Choroid plexus epithelial cell (primary cell): ENCODE measurements around the gene PNMA8C.

Experiments used
- DNase-seq: peaks from one replicate; pipeline ENCODE4 v3.0.0-alpha.2; 2010; ENCODE audit warnings: low read depth
- H3K4me3 ChIP-seq: 2 replicates; pipeline ENCODE4 v1.5.1; 2011; ENCODE audit warnings: low read depth, mild to moderate bottlenecking, control low read depth, low read length, moderate library complexity
- TF ChIP-seq, protein P1 (sequence below): conservative IDR thresholded peaks from 2 replicates; pipeline ENCODE4 v1.5.1; 2011; ENCODE audit warnings: low read depth, mild to moderate bottlenecking, control low read depth, inconsistent platforms, low read length, moderate library complexity

Gene PNMA8C

DNA sequence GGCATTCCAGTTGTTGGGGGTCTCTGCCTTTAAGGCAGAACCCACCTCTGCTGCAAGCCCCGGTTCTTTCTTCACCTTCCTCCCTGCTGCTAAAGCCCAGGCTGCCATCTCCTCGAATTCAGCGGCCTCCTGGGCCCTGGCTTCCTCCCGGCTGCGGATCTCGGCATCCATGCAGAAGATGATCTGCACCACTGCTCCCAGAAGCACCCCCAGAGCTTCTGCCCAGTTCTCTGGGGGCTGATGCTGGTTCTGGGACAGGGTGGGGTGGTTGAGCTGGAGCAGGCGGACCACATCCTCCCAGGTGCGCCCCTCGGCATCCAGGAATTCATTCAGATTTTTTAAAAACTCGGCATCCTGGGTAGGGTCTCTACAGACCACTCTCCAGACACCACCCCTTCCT is 41.6 kb upstream of the PNMA8C start:
- no peak overlapping the region for H3K4me3 ChIP-seq
- no peak for DNase-seq
- TF ChIP-seq, protein P1, sequence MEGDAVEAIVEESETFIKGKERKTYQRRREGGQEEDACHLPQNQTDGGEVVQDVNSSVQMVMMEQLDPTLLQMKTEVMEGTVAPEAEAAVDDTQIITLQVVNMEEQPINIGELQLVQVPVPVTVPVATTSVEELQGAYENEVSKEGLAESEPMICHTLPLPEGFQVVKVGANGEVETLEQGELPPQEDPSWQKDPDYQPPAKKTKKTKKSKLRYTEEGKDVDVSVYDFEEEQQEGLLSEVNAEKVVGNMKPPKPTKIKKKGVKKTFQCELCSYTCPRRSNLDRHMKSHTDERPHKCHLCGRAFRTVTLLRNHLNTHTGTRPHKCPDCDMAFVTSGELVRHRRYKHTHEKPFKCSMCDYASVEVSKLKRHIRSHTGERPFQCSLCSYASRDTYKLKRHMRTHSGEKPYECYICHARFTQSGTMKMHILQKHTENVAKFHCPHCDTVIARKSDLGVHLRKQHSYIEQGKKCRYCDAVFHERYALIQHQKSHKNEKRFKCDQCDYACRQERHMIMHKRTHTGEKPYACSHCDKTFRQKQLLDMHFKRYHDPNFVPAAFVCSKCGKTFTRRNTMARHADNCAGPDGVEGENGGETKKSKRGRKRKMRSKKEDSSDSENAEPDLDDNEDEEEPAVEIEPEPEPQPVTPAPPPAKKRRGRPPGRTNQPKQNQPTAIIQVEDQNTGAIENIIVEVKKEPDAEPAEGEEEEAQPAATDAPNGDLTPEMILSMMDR, result no peak

DNA sequence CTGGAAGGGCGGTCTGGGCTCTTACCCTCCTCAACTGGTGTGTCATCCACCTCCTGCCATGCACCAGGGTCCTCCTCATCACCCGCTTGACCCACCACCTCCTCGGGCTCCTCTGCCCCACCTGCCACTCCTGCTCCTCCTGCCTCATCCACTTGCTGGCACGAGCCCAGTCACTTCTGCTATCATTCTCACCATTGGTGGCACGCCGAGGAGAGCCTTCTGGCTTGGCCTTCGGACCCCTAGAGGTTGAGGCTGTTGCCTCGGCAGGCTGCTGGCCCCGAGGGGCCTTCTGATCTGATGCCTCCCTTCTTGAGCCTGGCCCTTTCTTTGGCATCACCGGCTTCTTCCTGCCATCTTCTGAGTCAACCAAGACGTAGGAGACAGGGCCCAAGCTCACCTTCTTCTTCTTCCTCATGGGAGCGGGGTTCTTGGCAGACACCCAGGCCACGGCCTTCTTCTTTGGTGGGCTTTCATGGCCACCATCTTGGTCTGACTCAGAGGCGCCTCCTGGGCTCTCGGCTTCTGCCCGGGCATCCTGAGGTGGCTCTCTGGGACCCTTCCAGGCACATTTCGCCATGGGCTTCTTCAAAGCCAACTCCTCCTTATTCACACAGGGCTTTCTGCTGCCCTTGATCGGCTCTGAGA is 40.9 kb upstream of the PNMA8C start:
- TF ChIP-seq, protein P1, result no peak
- no peak for DNase-seq
- no peak overlapping the region for H3K4me3 ChIP-seq

DNA sequence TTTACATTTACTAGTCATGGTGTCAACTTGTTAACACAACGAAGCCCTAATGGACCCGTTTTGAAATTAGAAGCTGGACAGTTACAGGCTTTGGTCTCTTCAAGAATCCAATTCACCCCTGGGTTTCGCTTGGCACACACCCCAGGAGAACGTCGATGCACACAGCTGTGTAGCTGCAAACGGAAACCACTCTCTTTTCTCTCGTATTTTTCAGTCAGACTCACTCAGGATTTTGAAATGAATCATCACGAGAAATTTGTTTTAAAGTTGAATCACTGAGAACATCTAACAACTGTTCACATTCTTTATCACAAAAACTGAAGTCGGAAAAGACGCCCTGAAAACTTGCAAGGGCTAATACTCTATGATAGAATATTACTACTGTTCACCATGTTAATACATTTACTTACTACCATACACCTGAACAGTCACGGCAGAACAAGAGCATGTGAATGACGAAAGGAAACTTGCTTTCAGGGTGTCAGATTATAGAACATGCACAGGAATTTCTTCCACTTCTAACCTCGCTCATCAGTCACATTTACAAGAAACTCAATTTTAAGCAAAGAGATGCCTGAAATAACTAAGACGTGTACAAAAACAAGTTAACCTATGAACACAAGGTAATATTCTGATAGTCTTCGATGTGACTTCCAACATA is 37.9 kb upstream of the PNMA8C start:
- H3K4me3 ChIP-seq, result no peak overlapping the region
- peak; percentile 92 for DNase-seq
- TF ChIP-seq, protein P1, result no peak

DNA sequence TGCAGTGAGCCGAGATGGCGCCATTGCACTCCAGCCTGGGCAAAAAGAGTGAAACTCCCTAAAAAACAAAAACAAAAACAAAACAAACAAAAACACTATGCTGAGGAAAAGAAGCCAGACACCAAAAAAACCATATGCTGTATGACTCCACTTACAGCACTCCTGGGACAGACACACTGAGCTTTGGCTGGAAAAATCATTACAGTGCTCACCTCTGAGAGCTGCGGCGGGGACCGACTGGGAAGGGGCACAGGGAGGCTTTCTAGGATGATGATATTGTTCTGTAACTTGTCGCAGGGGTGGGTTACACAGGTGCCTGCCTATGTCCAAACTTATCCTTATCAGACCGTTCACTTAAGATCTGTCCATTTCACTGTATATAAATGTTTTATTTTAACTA is 34.8 kb upstream of the PNMA8C start:
- TF ChIP-seq, protein P1, result no peak
- H3K4me3 ChIP-seq, result no peak overlapping the region
- DNase-seq, result no peak

DNA sequence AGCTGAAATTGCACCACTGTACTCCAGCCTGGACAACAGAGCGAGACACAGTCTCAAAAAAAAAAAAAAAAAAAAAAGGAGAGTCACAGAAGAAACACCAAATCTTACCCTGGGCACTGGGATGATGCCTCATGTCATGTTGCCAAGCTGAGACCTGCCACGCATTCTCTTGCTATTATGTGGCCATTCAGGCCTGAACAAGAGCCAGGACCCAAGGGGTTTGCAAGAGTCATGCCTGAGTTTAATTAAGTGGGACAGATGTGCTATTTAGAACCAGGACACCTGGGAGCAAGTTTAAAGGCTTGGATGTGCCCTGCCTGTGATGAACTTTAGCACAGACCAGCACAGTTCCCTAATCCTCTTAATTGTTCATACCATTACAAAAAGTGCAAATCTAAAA is 32.8 kb upstream of the PNMA8C start:
- TF ChIP-seq, protein P1, result no peak
- no peak for DNase-seq
- H3K4me3 ChIP-seq, result no peak overlapping the region

DNA sequence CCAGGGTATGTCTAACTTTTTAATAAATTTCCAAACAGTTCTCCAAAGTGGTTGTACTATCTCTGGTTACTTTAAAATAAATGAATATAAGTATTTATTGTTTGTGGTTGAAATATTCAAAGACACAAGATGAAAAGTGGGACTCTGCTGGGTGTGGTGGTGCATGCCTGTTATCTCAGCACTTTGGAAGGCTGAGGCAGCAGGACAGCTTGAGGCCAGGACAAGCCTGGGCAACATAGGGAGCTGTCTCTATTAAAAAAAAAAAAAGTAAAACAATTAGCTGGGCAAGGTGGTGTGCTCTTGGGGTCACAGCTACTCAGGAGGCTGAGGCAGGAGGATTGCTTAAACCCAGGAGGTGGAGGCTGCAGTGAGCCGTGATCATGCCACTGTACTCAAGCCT is 32.2 kb upstream of the PNMA8C start:
- H3K4me3 ChIP-seq, result no peak overlapping the region
- TF ChIP-seq, protein P1, result no peak
- no peak for DNase-seq

DNA sequence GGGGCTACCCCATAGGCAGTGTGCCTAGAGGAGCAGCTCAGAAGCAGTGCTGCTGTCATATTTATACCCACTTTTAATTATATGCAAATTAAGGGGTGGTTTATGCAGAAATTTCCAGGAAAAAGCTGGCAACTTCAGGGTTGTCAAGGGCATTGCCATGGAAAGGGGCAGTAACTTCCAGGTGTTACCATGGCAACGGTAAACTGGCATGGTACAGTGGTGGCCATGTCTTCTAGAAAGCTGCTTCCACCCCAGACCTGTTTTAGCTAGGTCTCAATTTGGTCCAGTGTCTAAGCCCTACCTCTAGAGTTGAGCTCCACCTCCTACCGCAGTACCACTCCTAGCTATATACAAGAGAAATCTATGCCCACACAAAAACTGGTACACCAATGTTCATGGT is 31.3 kb upstream of the PNMA8C start:
- H3K4me3 ChIP-seq, result no peak overlapping the region

More for the DNA sequence above, 31.3 kb upstream of the PNMA8C start:
- DNase-seq, result no peak
- TF ChIP-seq, protein P1, result no peak
